HG02623 (cell line): Measurements from ENCODE around the gene ASB1.

Source experiments
- ATAC-seq: cut with Tn5 transposase; IDR thresholded peaks from one replicate; pipeline ENCODE4 v1.9.1; 2021; ENCODE audit warnings: moderate library complexity; ENCODE audit not compliant: unreplicated experiment

The ASB1 gene

DNA sequence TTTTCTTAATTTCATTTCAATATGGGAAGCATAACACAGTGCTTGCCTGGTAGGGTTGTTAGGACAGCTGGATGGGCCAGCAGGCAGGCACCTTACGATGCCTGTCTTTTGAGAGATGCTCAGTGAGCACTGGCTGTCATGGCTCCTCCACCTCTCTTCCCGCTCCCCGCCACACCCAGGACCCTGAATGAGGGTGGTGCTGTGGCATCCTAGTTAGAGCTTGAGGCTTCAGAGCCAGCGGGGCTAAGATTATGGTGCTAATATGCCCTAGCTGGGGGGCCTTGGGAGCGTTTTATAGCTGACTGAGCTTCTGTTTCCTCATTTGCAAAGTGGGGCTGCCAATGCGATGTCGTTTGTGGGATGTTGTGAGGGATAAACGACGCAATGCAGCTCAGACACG, 37.7 kb downstream of the ASB1 start:
- no peak for ATAC-seq

DNA sequence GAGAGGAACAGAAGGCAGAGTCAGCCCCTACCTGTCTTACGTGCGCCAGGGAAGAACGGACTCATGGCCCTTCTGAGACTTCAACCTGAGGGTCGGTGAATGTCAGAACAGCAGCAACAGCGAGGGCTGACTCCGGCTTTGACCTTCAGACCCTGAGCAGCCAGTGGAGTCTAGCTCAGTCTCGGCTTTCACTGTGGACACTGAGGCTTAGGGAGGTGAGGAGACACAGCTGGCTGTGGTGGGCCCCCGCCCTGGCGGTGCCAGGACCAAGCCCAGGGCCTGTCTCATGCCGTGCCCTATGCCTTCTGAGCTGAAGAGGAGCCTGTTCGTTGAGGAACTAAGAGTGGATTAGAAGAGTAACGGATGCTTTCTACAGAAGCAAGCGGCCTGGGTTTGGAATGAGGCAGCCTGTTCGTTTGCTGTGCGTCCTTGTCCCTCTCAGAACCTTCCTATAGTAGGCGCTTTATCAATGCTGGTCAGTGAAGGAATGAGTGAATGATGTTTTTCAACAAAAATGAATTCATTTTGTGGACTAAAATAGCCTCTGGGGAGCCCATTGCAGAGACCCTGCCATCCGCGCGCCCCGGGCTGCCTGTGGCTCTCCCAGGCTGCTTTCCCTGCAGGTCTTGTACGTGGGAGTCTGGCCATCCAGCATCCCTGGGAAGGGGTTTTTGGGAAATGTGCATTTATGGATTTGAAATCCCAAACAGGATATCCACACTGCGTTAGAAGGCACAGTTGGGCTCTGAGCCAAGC, 38.9 kb downstream of the ASB1 start:
- ATAC-seq: no peak

DNA sequence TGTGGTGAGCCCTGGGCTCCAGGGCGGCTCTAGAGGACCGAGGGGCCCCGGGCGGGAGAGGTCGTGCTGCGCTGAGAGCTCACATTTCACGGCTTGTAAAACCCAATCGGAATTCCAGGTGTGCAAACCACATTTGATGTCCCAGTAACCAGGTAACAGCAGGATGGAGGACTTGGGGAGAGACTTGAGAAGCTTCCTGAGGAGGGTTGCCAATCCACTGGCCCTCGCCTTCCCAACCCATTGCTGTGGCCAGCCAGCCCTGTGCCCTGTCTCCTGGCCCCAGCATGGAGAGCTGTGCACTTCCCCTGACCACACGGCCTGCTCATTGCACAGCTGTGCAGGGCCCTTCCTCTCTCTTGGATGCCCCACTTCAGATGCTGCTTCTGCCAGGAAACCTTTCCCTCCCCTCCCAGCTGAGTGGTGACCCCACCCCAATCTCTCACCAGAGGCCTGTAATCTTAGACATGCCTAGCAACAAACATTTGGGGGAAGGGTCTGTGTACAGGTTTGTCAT, 39.6 kb downstream of the ASB1 start:
- no peak for ATAC-seq

DNA sequence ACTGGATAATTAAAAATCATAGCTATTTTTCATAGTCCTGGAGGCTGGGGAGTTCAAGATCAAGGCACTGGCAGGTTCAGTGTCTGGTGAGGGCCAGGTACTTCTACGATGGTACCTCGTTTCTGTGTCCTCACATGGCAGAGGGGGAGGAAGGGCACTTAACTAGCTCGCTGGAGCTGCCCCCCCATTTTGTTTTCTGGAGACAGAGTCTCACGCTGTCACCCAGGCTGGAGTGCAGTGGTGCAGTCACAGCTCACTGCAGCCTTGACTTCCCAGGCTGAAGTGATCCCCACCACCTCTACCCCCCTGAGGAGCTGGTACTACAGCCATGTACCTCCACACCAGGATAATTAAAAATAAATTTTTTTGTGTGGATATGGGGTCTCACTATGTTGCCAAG, 40.3 kb downstream of the ASB1 start:
- ATAC-seq: no peak

DNA sequence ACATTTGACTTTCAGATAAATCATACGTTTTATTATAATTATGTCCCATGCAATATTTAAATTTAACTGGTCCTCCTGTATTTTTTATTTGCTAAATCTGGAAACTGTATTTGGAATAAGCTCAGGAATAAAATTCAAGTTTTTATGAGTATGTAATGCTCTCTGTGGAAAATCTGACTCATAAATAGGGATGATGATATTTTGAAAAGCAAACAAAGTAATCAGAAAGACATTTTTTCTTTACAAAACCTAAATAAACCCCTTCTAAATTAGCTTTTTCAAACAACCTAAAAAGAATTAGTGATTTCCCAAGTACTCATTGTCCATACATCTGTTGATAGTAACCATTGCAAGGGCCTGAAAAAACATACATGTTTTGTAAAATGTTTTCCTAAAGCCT, 41.1 kb downstream of the ASB1 start:
- ATAC-seq: no peak

DNA sequence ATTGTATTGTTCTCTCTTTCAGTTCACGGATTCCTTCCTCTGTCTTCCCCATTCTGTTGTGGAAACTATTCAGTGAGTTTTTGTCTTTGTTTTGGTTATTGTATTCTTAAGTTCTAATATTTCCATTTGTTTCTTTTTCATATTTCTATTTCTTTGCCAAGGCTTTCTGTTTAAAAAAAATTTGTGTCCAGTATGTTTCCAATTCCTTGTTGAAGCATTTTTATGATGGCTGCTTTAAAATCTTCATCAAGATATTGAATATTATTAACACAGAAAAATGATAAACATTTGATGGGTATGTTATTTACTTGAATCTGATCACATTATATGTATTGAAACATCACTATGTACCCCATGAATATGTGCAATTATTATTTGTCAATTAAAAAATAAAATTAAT, 42.4 kb downstream of the ASB1 start:
- no peak for ATAC-seq

DNA sequence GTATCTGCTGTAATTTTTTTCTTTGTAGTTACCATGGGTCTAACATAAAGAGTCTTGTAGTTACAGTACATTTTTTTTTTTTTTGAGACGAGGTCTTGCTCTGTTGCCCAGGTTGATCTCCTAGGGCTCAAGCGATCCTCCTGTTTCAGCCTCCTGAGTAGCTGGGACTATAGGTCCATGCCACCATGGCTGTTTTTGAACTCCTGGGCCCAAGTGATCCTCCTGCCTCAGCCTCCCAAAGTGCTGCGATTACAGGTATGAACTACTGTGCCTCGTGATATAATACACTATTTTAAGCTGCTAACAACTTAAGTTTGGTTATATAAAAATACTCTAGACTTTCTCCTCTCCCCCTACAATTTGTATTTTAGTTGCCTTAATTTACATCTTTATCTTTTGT, 46.3 kb downstream of the ASB1 start:
- no peak for ATAC-seq

DNA sequence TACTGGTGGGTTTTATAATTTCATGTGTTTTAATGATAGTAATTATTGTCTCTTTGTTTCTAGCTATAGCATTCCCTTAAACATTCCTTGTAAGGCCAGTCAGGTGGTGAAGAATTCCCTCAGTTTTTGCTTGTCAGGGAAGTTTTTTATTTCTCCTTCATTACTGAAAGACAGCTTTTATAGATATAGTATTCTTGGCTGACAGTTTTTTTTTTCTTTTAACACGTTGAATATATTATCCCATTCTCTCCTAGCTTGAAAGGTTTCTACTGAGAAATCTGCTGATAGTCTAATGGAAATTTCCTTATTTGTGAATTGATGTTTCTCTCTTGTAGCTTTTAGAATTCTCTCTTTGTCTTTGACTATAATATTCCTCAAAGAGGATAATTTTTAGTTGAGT, 46.8 kb downstream of the ASB1 start:
- no peak for ATAC-seq

DNA sequence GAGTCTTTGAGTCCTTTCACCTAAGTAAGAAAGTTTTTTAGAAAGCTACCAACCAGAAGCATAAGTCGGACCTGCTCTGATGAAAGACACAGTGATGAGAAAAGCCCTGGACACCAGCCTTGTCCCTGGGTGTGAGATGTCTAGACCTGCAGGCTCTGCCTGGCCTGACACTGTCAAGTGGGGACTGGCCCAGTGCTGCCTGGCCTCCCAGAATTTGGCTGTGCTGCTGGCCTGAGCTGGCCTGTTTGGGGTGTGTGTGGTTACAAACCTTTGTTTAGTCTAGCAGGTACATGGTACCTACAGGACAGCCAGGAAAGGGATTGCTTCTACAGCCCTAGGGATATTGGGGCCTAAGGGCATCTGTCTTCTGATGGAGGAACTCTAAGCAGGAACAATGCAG, 48.3 kb downstream of the ASB1 start:
- no peak for ATAC-seq

DNA sequence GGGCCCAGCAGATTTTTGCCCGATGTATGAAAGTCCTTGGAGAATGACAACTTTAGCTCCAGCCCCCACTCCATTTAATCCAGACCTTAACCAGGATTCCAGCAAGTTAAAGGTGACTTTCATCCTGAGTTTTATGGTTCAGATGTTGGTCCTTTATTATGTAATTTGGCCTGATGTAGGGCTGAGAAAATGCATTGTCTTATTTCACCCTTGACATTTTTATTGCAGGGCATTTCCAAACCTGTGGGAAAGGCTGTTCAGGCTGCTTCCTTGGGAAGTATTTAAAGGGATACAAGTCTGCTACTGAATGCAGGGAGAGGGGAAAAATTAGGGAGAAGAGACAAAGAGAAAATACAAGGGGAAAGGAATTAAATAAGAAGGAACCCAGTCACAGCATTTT, 48.8 kb downstream of the ASB1 start:
- no peak for ATAC-seq

DNA sequence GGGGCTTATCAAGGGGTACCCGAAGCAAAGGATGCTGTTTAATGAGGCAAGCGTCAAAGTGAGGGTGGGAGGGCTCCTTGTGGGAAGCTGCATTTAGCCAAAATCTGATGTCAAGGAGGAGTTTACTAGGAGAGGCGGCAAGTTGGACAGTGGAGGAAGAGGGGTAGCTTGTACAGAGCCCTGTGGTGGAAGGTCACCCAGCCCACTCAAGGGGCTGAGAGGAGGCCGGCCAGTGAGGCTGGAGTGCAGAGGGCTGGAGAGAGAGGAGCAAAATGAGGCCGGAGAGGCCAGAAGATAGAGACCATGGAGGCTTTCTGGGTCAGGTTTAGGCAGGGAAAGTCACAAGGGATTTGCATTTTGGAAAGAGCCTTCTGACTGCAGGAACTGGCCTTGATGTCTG, 49.5 kb downstream of the ASB1 start:
- no peak for ATAC-seq

DNA sequence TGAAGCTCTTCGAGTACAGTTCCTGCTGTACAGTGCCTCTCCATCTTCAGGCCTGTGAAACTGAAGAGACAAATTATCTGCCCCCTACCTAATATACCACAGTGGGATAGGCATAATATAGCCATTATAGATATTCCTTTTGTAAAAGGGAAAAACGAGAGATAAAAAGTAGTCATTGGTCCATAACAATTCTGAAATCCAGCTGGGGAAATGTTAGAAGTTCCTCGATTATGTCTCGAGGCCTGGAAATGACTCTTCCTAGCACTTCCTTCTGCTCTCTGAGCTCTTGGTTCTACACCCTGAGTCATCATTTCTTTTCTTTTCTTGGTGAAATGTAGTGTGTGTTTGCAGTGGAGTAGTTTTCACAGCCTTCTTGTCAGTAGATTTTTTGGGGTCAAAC, 51.5 kb downstream of the ASB1 start:
- ATAC-seq: no peak

DNA sequence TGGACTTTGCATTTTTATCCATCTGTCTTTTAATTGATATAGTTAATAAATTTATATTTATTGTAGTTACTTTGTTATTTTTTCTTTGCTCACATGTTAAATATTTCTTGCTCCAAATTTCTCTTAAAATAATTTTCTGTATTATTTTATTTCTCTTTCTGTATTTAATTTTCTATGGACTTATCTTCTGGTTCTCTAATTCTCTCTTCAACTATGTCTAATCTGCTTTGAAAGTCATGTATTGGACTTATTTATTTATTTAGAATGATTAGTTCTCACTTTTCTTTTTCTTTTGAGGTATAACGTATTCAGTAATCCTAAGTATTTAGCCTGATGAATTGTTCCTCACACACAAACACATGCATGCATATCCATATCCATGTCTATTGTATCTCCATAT, 53.1 kb downstream of the ASB1 start:
- no peak for ATAC-seq

DNA sequence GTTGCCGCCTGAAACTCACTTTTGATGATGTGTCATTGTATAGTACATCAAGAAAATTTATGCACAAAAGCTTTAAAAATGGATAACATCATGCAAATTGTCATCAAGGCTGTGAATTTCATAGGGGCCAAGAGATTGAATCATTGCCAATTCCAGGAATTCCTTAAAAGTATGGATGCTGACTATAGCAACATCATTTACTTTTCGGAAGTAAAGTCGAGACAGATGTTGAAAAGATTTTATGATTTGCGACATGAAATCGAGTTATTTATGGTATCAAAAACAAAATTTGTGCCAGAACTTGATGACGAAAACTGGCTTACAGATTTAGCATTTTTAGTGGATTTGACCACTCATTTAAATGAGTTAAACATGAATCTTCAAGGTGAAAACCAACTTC, 56.3 kb downstream of the ASB1 start:
- ATAC-seq: no peak

DNA sequence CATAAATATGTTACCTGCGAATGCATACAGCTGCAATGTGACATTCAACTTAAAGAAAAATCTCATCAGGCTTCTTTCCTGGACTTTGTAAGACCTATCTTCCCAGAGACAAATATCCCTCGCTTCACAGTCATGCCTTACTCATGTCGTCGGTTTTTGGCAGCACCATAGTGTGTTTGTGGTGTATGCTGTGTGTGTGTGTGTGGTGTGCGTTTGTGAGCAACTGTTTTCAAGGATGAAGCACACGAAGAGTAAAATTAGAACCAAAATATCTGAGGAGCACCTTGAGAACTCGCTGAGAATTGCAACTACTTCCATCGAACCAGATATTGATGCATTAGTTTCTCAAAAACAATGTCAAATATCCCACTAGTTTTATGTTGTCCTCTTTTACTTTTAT, 56.9 kb downstream of the ASB1 start:
- ATAC-seq: no peak

DNA sequence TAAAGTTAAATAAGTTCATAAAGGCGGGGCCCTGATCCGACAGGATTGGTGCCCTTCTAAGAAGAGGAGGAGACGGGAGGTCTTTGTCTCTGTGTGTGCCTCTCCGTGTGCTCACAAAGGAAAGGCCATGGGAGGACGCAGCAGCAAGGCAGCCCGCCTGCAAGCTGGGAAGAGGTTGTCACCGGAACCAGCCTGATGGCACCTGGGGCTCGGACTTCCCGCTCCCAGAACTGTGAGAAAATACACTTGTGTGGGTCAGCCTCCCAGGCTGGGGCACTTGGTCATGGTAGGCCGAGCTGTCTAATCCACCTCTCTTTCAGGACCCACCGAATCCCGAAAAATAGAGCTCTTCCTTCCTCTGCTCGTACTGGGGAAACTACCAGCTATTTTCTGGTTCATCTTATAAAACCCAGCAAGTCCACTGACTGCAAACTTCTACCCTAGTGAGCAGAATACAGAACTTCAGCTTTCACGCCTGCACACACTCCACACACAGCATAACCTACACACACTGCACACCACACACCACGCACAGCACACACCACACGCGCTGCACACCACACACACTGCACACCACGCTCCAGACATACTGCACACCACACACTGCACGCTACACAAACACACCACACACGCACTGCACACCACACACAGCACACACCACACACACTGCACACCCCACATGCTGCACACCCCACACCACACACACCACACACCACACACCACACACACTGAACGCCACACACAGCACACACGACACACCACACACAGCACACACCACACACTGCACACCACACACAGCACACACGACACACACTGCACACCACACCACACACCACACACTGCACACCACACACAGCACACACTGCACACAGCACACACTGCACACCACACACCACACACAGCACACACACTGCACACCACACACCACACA, 58.1 kb downstream of the ASB1 start:
- no peak for ATAC-seq

DNA sequence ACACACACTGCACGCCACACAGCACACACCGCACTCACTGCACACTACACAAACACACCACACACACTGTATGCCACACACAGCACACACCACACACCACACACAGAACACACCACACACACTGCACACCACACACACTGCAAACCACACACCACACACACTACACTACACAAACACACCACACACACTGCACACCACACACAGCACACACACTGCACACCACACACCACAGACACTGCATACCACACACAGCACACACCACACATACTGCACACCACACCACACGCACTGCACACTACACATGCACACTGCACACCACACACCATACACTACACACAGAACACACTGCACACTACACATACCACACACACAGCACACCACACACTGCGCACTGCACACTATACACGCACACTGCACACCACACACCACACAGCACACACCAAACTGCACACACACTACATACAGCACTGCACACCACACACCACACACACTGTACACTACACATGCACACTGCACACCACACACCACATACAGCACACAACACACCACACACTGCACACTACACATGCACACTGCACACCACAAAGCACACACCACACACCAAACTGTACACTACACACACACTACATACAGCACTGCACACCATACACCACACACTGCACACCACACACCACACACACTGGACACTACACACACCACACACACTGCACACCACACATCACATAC, 59.6 kb downstream of the ASB1 start:
- ATAC-seq: no peak

DNA sequence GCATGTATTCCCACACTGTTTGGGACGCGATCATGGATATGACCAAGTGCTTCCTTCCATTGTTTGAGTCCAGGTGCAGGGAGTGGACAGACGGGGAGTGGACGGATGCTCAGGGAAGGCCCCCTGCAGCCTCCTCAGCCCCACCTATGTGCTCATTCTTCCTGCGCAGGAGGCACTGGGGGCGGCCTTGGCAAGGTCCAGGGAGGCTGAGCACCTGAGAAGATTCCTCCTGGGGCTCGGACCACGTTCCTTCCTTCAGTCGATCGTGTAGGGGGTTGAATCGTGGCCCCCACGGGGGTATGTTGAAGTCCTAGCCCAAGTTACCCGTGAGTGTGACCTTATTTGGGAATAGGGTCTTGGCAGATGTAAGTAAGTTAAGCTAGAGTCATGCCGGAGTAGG, 60.4 kb downstream of the ASB1 start:
- ATAC-seq: no peak

DNA sequence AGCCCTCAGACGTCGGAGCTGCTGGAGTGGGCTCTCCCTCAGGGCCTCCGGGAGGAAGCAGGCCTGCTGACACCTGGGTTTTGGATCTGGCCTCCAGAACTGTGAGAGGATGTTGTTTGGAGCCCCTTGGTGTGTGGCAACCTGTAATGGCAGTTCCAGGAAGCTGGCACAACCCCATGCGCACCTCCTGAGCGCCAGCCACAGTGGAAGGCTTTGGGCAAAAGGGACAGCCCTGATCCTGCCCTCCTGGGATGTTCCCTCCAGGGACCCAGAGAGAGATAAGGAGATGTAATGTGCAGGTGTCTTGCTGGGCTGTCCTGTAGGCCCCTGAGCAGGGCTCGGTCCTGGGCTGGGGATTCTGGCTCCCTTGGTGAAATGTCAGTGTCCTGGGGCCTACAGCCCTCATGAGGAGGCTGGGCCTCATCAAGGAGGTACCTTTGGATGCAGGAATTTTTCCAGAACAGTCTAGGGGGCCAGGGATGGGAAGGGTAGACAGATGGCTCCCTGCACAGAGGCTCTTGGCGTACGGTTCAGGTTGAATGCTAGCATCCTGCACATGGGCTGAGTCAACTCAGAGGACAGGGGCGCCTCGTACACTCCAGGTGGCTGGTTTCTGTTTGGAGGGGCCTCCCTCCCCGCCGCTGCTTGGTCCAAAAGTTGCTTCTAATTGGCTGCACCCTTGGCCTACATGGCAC, 61.1 kb downstream of the ASB1 start:
- no peak for ATAC-seq

DNA sequence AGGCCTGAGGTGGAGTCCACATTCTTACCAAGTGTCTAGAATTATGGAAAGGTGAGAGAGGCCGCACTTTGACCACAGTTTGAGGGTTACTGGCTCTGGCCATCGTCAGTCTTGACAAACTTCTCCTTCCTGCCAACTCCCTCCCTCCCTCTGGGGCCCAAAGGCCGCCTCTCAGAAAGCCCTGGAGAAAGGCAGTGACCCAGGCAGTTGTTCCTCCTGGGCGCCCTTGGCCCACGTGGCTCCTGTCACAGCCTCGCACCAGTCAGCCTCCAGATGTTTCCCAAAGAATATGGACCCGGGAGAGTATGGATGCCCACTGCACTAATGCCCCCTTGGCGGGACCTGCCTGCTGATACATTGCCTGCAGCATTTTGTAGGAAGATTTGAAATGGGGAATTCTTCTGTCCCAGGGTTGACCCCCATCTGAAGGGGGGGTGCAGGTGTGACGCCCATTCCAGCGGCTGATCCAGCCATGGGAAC, 61.7 kb downstream of the ASB1 start:
- no peak for ATAC-seq

DNA sequence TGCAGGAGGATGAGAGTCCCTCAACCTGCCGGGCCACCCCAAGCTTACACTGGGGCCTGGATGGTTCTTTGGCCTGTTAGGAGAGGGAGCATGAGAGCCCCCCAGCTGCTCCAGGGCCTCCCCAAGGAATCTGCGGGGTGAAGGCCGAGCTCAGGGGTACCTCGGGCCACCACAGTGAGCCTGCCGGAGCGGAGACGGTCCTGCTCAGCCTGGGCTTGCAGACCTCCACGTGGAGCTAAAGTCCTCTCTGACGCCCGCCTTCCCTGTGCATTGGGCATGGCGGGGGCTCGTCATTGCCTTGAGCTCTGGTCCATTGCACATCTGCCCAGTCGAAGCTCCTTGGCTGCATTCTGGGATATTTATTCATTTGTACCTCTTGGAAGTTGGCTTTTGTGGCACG, 62.7 kb downstream of the ASB1 start:
- ATAC-seq: no peak
